Left kidney (tissue), 8 donors: ENCODE measurements around the gene LYZ. TPM values are rescaled to one million over a fixed set of nuclear protein-coding genes. Genes with fewer than 3 reads are reported as not detected.
"Not testable (repeated sequence)": the region's sequence is repeated elsewhere in the genome, so short reads cannot be mapped to it uniquely, and the experiment has no call there.

Experiments used
- DNase-seq: peaks from one replicate; pipeline ENCODE4 v3.0.0-alpha.2; 2013
- long read RNA-seq, 8 donors: transcript quantifications; one replicate each; lab custom pipeline, GENCODE V29; 2026
- polyA plus RNA-seq: library from polyadenylated mRNA; unstranded; fragments of 120-200 nt; gene quantifications from one replicate; pipeline ENCODE4 v1.2.1, GENCODE V29; 2013; ENCODE audit not compliant: insufficient read length

Gene LYZ
- 19.5 TPM for polyA plus RNA-seq
- long read RNA-seq, donor 1, partial matches to known transcripts = 0 of 3 reads
- long read RNA-seq, donor 1, other reads (novel, unspliced or antisense) = 0 of 3 reads
- long read RNA-seq, donor 2, partial matches to known transcripts = 0 of 4 reads
- long read RNA-seq, donor 2, other reads (novel, unspliced or antisense) = 0 of 4 reads
- long read RNA-seq, donor 3 = 0 reads
- long read RNA-seq, donor 4 = 0 reads
- long read RNA-seq, donor 5, partial matches to known transcripts = 0 of 4 reads
- long read RNA-seq, donor 5, other reads (novel, unspliced or antisense) = 0 of 4 reads
- long read RNA-seq, donor 6, transcript LYZ-201 (4 exons, 1,530 nt) = major isoform, 6 of 6 reads
- long read RNA-seq, donor 6, partial matches to known transcripts = 0 of 6 reads
- long read RNA-seq, donor 6, other reads (novel, unspliced or antisense) = 0 of 6 reads
- long read RNA-seq, donor 7 = 0 reads
- long read RNA-seq, donor 8, partial matches to known transcripts = 0 of 1 reads
- long read RNA-seq, donor 8, other reads (novel, unspliced or antisense) = 0 of 1 reads

GRCh38 chr12:69348162-69348938, at the start of gene LYZ:
TSS of gene LYZ (plus strand) at chr12:69348381. CDS start at chr12:69348409, 28 bp downstream.
- no peak for DNase-seq

GRCh38 chr12:69298947-69299346, 49.2 kb upstream of the LYZ start:
- no peak for DNase-seq

DNA sequence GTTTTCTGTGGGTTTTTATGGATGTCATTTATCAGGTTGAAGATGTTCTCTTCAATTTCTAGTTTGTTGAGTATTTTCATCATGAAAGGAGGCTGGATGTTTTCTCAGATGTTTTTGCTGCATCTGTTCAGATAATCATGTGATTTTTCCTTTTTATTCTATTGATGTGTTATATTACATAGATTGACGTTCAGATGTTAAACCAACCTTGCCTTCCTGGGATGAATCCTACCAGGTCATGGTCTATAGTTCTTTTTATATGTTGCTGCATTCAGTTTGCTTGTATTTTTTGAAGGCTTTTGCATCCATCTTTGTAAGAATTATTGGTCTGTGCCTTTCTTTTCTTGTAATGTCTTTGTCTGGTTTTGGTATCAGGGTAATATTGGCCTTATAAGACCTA, 43.9 kb upstream of the LYZ start:
- DNase-seq = no peak

DNA sequence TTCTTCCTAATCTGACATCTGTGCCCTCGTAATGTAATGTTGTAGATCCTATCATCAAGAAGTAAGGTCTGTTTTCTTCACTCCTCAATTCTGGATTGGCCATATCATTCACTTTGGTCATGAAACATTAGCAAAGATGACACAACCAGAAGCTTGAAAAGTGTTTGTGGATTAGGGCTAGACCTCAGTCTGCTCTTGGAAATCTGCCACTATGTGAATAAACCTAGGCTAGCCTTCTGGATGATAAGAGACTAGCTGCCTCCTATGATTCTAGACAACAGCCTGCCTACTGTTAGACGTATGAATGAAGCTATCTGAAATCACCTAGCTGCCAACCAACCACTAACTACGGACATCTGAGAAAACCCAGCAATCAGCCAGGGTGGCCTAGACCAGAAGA, 38.7 kb upstream of the LYZ start:
- no peak for DNase-seq

DNA sequence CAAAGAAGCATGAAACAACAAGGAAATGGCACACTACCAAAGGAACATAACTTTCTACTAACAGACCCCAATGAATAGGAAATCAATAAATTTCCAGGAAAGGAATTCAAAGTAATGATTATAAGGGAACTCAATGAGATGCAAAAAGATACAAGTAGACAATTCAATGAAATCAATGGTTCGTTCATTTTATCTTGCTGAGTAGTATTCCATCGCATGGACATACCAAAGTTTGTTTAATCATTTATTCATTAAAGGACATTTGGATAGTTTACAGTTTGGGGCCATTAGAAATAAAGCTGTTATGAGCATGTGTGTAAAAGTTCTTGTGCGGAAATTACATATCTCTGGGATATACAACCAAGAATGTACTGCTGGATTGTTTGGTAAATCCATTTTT, 35.0 kb upstream of the LYZ start:
- DNase-seq = no peak

GRCh38 chr12:69316784-69317183, 31.4 kb upstream of the LYZ start:
- DNase-seq = not testable (repeated sequence)

DNA sequence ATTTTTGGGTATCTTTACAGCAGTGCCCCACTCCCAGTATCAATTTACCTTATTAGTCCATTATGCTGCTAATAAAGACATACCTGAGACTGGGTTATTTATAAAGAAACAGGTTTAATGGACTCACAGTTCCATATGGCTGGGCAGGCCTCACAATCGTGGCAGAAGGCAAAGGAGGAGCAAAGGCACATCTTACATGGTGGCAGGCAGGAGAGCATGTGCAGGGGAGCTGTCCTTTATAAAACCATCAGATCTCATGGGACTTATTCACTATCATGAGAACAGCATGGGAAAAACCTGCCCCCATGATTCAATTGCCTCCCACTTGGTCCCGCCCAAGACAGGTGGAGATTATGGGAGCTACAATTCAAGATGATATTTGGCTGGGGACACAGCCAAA, 30.9 kb upstream of the LYZ start:
- not testable (repeated sequence) for DNase-seq

GRCh38 chr12:69318225-69318624, 30.0 kb upstream of the LYZ start:
- no peak for DNase-seq

GRCh38 chr12:69321351-69321750, 26.8 kb upstream of the LYZ start:
- DNase-seq = no peak

DNA sequence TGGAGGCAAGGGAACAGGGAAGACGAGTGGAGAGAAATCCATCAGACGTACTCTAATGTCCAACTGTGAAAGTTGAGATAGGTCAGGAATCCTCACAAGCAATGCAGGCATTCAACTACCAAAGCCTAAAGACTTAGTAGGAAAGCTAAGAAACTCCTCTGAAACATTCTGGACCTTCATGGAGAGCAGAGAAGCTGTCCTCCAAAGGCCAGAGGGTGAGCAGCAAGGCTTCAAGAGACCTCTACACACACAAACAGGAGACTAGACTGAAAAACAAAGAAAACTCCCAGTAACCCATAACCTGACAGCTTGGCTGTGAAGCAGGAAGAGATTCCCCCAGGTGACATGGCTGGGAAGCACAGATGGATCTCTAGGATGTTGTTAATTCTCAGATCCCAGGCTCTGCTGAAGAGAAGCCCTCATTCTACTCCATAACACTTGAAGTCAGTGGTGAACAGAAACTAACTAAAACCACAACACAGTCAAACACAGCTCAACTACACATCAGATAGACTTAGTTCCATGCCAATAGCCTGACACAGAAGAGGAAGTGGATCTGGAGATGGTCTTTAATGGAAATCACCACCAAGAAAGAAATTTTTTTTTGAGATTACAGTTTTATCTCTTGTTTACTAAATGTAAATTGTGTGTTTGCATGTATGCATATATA, 23.2 kb upstream of the LYZ start:
- no peak for DNase-seq

- no peak for DNase-seq
Observed at GRCh38 chr12:69328426-69328825, 19.8 kb upstream of the LYZ start.

GRCh38 chr12:69329669-69330428, 18.3 kb upstream of the LYZ start:
- no peak for DNase-seq

DNA sequence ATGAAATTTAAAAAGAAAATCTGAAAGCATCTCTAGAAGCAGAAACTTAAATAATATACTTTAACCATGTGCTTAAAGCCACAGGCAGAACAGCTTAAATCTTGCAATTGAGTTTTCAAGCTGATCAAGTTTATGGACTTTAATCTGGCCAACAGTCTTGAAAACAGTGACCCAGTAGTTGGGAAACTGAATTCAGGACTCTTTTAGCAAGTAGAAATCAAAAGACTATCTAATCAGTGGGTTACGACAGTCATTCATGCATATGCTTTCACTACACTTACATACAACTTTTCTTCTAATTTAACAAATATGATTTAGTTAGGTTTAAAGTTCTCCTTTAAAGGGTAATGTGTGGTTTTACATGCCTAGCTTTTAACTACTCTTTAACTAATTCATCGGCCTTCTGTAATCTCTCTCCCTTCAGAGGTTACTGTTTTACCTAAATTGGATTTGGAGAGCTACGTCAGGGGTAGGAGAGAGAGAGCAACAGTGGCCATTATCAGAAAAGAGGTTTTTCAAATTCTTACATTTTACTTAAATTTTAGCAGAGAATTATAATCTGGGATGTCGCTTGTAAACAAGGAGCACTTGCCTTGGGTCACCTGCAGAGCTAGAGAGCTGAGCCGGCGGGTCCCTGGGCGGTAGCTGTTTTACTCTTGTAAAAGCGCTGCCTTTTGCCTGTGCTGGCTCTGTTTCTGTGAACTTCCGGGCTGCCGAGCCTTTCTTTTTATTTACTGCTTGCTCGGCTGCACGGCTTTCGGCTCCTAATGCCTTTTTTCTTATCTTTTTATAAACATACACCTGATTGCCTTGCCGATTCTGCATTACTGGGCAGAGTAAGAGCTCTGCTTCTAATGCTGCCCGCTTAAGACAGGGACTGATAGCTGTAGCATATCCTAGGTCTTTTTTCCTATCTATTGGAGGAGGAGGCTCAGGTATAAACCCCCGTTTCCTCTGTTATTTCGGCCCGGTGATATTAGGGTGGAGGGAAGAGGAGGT, 17.4 kb upstream of the LYZ start:
- DNase-seq = no peak

DNA sequence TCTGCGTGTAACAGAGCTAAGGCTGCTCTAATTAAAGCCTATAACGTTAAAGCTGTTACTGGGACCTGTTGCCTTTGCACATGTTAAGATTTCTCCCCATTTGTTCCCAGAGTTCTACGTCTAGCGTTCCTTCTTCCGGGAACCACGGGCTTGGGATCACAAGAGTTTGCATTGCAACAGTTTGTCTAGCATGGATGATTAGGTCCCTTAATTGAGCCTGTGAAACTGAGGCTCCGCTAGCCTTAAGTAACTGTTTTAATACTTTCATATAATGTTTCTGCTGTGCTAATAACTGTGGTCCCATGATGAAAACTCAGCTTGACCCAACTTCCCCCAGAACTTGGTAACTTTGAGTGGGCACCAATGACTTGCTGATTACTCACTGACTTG, 16.7 kb upstream of the LYZ start:
- DNase-seq = no peak

DNA sequence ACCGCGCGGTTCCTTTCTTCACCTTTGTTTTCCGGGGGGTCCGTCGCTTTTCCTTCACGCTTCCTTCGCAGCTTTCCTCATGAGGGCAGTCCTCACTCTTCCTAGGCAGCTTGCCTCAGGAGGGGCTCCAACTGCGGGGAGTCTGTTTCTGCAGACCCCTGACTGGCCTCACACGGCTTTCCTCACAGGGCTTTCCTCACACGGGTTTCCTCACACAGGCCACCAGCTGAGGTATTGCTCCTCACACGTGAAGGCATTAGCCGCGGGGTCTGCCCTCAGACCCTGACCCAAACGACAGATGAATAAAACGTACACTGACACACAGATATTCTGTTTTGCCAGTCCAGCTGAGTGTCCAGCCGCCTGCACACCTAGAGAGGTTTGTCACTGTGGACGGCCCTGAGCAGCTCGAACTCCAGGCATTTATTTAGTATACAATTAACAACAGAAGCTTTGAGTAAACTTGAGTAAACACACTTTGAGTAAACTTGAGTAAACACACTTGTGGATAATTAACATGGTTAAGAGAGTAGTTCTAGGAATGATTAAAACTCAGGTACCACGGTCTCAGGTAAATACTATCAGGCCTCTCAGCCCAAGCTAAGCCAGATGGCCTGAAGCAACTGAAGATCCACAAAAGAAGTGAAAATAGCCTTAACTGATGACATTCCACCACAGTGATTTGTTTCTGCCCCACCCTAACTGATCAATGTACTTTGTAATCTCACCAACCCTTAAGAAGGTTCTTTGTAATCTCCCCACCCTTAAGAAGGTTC, 16.1 kb upstream of the LYZ start:
- DNase-seq = no peak

GRCh38 chr12:69332815-69333358, 15.3 kb upstream of the LYZ start:
- no peak for DNase-seq

DNA sequence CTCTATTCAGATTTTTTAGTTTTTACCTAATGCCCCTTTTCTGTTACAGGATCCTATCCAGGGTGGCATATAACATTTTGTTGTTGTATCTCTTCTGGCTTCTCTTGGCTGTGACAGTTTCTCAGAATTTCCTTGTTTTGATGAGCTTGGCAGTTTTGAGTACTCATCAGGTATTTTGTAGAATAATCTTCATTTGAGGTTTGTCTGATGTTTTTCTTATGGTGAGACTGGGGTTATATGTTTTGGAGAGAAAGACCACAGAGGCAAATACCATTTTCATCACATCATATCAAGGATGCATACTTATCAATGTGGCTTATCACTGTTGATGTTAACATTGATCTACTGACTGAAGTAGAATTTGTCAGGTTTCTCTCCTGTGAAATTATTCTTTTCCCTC, 14.0 kb upstream of the LYZ start:
- DNase-seq = no peak

GRCh38 chr12:69337311-69338090, 10.7 kb upstream of the LYZ start:
- no peak for DNase-seq
